OCI-LY3 (cell line): ENCODE data around the gene FFAR2.

Experiments
- CTCF ChIP-seq: fragments of 200-600, 300-600 bp; sonication (generic); IDR thresholded peaks from 2 replicates; pipeline ENCODE4 v1.5.1; 2014; ENCODE audit warnings: antibody characterized with exemption, low read length, low read depth
- EZH2phosphoT487 ChIP-seq: fragments of 200-600 bp; shearing (Covaris generic); IDR thresholded peaks from 2 replicates; pipeline ENCODE4 v1.6.1; 2018; ENCODE audit warnings: antibody characterized with exemption, mixed run types, low read depth

- TF ChIP-seq CTCF (no peak), EZH2phosphoT487 (no peak)
Measured at GRCh38 chr19:35417713-35418534, 30.1 kb upstream of the FFAR2 start.
